K562 (cell line): ENCODE results near the gene NTSR1. TPM values are rescaled to one million over a fixed set of nuclear protein-coding genes. Genes with fewer than 3 reads are reported as not detected.

ENCODE experiments used
- ATAC-seq: fragments of 200-7000 bp; cut with Tn5 transposase; 3 replicates; pipeline ENCODE4 v1.9.1; 2020; ENCODE audit warnings: moderate library complexity
- BruUV-seq: library from RNA; stranded (reverse); fragments of 400-500 nt; replicated peaks from 2 replicates; lab custom pipeline; 2021; lab: Mats Ljungman, UMichigan
- CTCF ChIA-PET: fragments of 300-600 bp; formaldehyde crosslinking; extraction: SDS; loops from one replicate; lab custom pipeline; 2021; ENCODE audit warnings: low intra/inter-chr PET ratio; lab: Yijun Ruan, JAX
- POLR2A ChIA-PET: fragments of 300-600, 350-650 bp; sonication (Branson Sonifier 250); formaldehyde crosslinking; extraction: SDS; loops from one replicate; lab custom pipeline; 2021; ENCODE audit warnings: antibody characterized with exemption, inconsistent platforms; lab: Yijun Ruan, JAX
- DNase-seq, 4 experiments: peaks; one replicate each; pipeline versions ENCODE4 v3.0.0 to v3.0.0-alpha.2; 2011 to 2018; ENCODE audit warnings: low spot score in 3 of 4, mixed read lengths in 3 of 4; ENCODE audit errors: extremely low read depth in 1 of 4
- FAIRE-seq: peaks from 2 replicates; lab custom pipeline; 2011; peaks lifted over from hg19 to GRCh38; lab: Jason Lieb, UNC
- H2AFZ ChIP-seq: 2 replicates; pipeline ENCODE4 v1.6.0; 2011; ENCODE audit warnings: low read depth, low read length, control low read depth, inconsistent platforms
- H3K27ac ChIP-seq: fragments of 200-600 bp; 3 replicates; pipeline ENCODE4 v1.8.0; 2011; ENCODE audit warnings: low read depth, mild to moderate bottlenecking, control low read depth, inconsistent platforms, low read length, moderate library complexity, mixed read lengths; ENCODE audit errors: extremely low read depth
- H3K27me3 ChIP-seq, 2 experiments: fragments of 300-600 bp in 1 of 2; 2 replicates in 1 of 2; 3 replicates in 1 of 2; pipeline versions ENCODE4 v1.6.0 to v1.8.0; 2011; ENCODE audit warnings: inconsistent platforms in 2 of 2, low read length in 2 of 2, mild to moderate bottlenecking in 1 of 2, mixed read lengths in 1 of 2, moderate library complexity in 1 of 2; ENCODE audit not compliant: control insufficient read depth in 2 of 2, insufficient read depth in 2 of 2
- H3K36me3 ChIP-seq: fragments of 300-600 bp; 3 replicates; pipeline ENCODE4 v1.8.0; 2011; ENCODE audit warnings: mild to moderate bottlenecking, low read length, inconsistent platforms; ENCODE audit not compliant: control insufficient read depth, insufficient read depth
- H3K4me1 ChIP-seq, 2 experiments: fragments of 200-600 bp in 1 of 2; replicated peaks in 1 of 2; 2 replicates in 1 of 2; 3 replicates in 1 of 2; pipeline versions ENCODE4 v1.5.1 to v1.8.0; 2011; ENCODE audit warnings: inconsistent platforms in 2 of 2, low read length in 2 of 2, mild to moderate bottlenecking in 1 of 2, mixed read lengths in 1 of 2, moderate library complexity in 1 of 2; ENCODE audit not compliant: control insufficient read depth in 2 of 2, insufficient read depth in 2 of 2
- H3K4me2 ChIP-seq: 2 replicates; pipeline ENCODE4 v1.6.1; 2011; ENCODE audit warnings: low read length, control low read depth, inconsistent platforms, mixed read lengths; ENCODE audit not compliant: insufficient read depth
- H3K4me3 ChIP-seq: fragments of 200-600 bp; sonication (generic), shearing (Covaris generic); 2 replicates; pipeline ENCODE4 v1.5.1; 2016; ENCODE audit warnings: control low read depth, inconsistent platforms
- H3K79me2 ChIP-seq: fragments of 200-600 bp; 3 replicates; pipeline ENCODE4 v1.8.0; 2011; ENCODE audit warnings: low read length, inconsistent platforms; ENCODE audit not compliant: control insufficient read depth, insufficient read depth
- H3K9ac ChIP-seq, 2 experiments: 2 replicates each; pipeline versions ENCODE4 v1.6.0 to v1.6.1; 2011; ENCODE audit warnings: low read depth in 2 of 2, low read length in 2 of 2, control low read depth in 1 of 2, inconsistent platforms in 1 of 2, mild to moderate bottlenecking in 1 of 2, mixed read lengths in 1 of 2; ENCODE audit not compliant: insufficient read depth in 1 of 2
- H3K9me1 ChIP-seq: one replicate; pipeline ENCODE4 v1.6.0; 2011; ENCODE audit warnings: inconsistent platforms, mild to moderate bottlenecking, low read length, moderate library complexity; ENCODE audit not compliant: control insufficient read depth, insufficient read depth
- H3K9me3 ChIP-seq: replicated peaks from 2 replicates; pipeline ENCODE4 v1.5.1; 2011; ENCODE audit warnings: low read depth, low read length, inconsistent platforms; ENCODE audit not compliant: control insufficient read depth, insufficient read depth
- H4K20me1 ChIP-seq: replicated peaks from 2 replicates; pipeline ENCODE4 v1.6.1; 2011; ENCODE audit warnings: low read length, inconsistent platforms, mixed read lengths; ENCODE audit not compliant: control insufficient read depth, insufficient read depth
- ARID3B ChIP-seq: fragments of 250-450 bp; sonication (Bioruptor Pico); IDR thresholded peaks from 2 replicates; pipeline ENCODE4 v1.4.0; 2020; ENCODE audit warnings: borderline replicate concordance
- RBFOX2 ChIP-seq: fragments of 200-400 bp; formaldehyde crosslinking; IDR thresholded peaks from 2 replicates; pipeline ENCODE4 v1.6.1; 2017; ENCODE audit warnings: low read depth, mild to moderate bottlenecking, low read length, moderate library complexity
- SAFB ChIP-seq: fragments of 200-400 bp; formaldehyde crosslinking; IDR thresholded peaks from 2 replicates; pipeline ENCODE4 v1.6.1; 2017; ENCODE audit warnings: low read depth, low read length, borderline replicate concordance
- ZBTB33 ChIP-seq: sonication (generic); formaldehyde crosslinking; IDR thresholded peaks from 2 replicates; pipeline ENCODE4 v1.8.1; 2023; ENCODE audit warnings: mild to moderate bottlenecking, missing genetic modification reagents
- ZNF512 ChIP-seq: IDR thresholded peaks from 2 replicates; pipeline ENCODE4 v1.6.1; 2016; ENCODE audit warnings: missing genetic modification characterization, missing compliant biosample characterization
- WGBS: fragments of 100-300 bp; shearing (Covaris generic); methylation state at CpG from one replicate; pipeline ENCODE4 v1.1.6; 2016; ENCODE audit warnings: low coverage, mixed read lengths; ENCODE audit not compliant: insufficient coverage; ENCODE audit errors: missing lambda C conversion rate; 5-methylcytosine and 5-hydroxymethylcytosine counted together
- in situ Hi-C: fragments of 300-500 bp; cut with MboI; formaldehyde crosslinking; loops from 4 replicates; pipeline ENCODE4 v1.15.0; 2018; ENCODE audit warnings: inconsistent platforms, mixed read lengths
- intact Hi-C: fragments of 100-400 bp; cut with micrococcal nuclease; formaldehyde crosslinking; loops from 2 replicates; pipeline ENCODE4 v1.14.2; 2022
- polyA plus RNA-seq, 8 experiments: library from polyadenylated mRNA; depleted of rRNA in 4 of 8; stranded (reverse) in 5 of 8; unstranded in 3 of 8; fragments of >200 nt; fragmentation: Nextera tagmentation in 2 of 8; fragmentation: Illumina TruSeq in 1 of 8; extraction: Ambion mirVana in 2 of 8; extraction: Trizol in 1 of 8; gene quantifications; 2 replicates each; pipeline versions ENCODE4 v1.2.1 to v1.2.3, GENCODE V29; 2011 to 2014; ENCODE audit warnings: inconsistent platforms in 1 of 8, missing spikeins in 1 of 8
- total RNA-seq, 7 experiments: library from RNA; depleted of rRNA in 6 of 7; stranded (reverse); fragments of >200 nt in 6 of 7; fragmentation: Illumina TruSeq in 2 of 7; extraction: Trizol in 2 of 7; gene quantifications; 2 replicates each; pipeline versions ENCODE4 v1.2.1 to v1.2.3, GENCODE V29; 2011 to 2021; ENCODE audit warnings: low replicate concordance in 1 of 7

NTSR1 gene
- total and polyA plus RNA-seq, 9 of the 15 experiments (the other 6 are each of a cell fraction or from before 2014, with no cell fraction given): 0.04 to 0.40 (median 0.13) TPM; not detected in 3

- Histone ChIP-seq H4K20me1 (no peaks in the 10 kb centered on the region), H2AFZ (no peak overlapping the region), H3K9me1 (no peaks in the 10 kb centered on the region), H3K4me3 (no peak overlapping the region), H3K27ac (no peak overlapping the region), H3K4me2 (no peak overlapping the region), H3K9ac (no peak overlapping the region), H3K9me3 (no peaks in the 10 kb centered on the region), H3K79me2 (peaks cover 14% of the 10 kb centered on the region; the same call in 2 of the 3 replicates), H3K36me3 (peaks cover 39% of the 10 kb centered on the region; the same call in 2 of the 3 replicates)
- ATAC-seq (no peak), FAIRE-seq (no peak), DNase-seq (no peak)
- in situ Hi-C loops: loop anchor here (10.0 kb wide), 1 partner anchor 305 kb away; no protein-coding TSS in a partner anchor
- WGBS: 90% methylated on average over 10 of the region's 10 CpGs
- POLR2A ChIA-PET: interaction anchor here (0.6 kb wide), 1 partner anchor 388 kb away, joined by 5 read pairs; no protein-coding TSS in a partner anchor
- intact Hi-C loops: no loop called here
- BruUV-seq: no TSS peak
- TF ChIP-seq SAFB (no peak), ARID3B (CRISPR knock-in tag) (no peak), RBFOX2 (peak; percentile 14), ZNF512 (no peak), ZBTB33 (CRISPR knock-in tag) (no peak)
- TF ChIP-seq, all 486 proteins: peak for 1
- no peaks in the 10 kb centered on the region for H3K27me3 ChIP-seq
- H3K4me1 ChIP-seq: peaks cover 8 to 48% of the 10 kb centered on the region in 2 experiments; a peak in 3 of 5 replicates
- CTCF ChIA-PET: no interaction called here
These were observed 91.2 kb downstream of the NTSR1 start for GRCh38 chr20:62799873-62800272.
